Ramos (cell line): ENCODE results near the gene MLPH.

ENCODE experiments used
- in situ Hi-C: fragments of 300-500 bp; cut with MboI; formaldehyde crosslinking; loops from one replicate; pipeline ENCODE4 v1.14.3; 2022; ENCODE audit warnings: low sequenced_read_pairs; ENCODE audit not compliant: unreplicated experiment

MLPH gene

GRCh38 chr2:237496428-237496827 lies 9.4 kb downstream of the MLPH start:
- in situ Hi-C loops, result no loop called here

- in situ Hi-C loops, result no loop called here
Observed at GRCh38 chr2:237497009-237497837, 10.2 kb downstream of the MLPH start.

- in situ Hi-C loops, result no loop called here
Observed at GRCh38 chr2:237497838-237498186, 10.8 kb downstream of the MLPH start.

- in situ Hi-C loops, result no loop called here
Observed at GRCh38 chr2:237498341-237498740, 11.3 kb downstream of the MLPH start.

- in situ Hi-C loops, result no loop called here
Observed at GRCh38 chr2:237500681-237501424, 13.8 kb downstream of the MLPH start.

- in situ Hi-C loops, result no loop called here
Observed at GRCh38 chr2:237501892-237502513, 15.0 kb downstream of the MLPH start.

- in situ Hi-C loops, result no loop called here
Observed at GRCh38 chr2:237503201-237503600, 16.1 kb downstream of the MLPH start.

- in situ Hi-C loops, result no loop called here
Observed at GRCh38 chr2:237505188-237505939, 18.3 kb downstream of the MLPH start.

- in situ Hi-C loops, result no loop called here
Observed at GRCh38 chr2:237507512-237507911, 20.5 kb downstream of the MLPH start.

- in situ Hi-C loops, result no loop called here
Observed at GRCh38 chr2:237508361-237508760, 21.3 kb downstream of the MLPH start.

GRCh38 chr2:237509151-237509550 lies 22.1 kb downstream of the MLPH start:
- in situ Hi-C loops, result no loop called here

GRCh38 chr2:237509905-237510304 lies 22.9 kb downstream of the MLPH start:
- in situ Hi-C loops, result no loop called here

GRCh38 chr2:237510502-237511217 lies 23.6 kb downstream of the MLPH start:
- in situ Hi-C loops, result no loop called here

- in situ Hi-C loops, result no loop called here
Observed at GRCh38 chr2:237511433-237511832, 24.4 kb downstream of the MLPH start.

GRCh38 chr2:237511885-237512405 lies 24.9 kb downstream of the MLPH start:
- in situ Hi-C loops, result no loop called here

GRCh38 chr2:237512774-237513466 lies 25.9 kb downstream of the MLPH start:
- in situ Hi-C loops, result no loop called here

- in situ Hi-C loops, result no loop called here
Observed at GRCh38 chr2:237513693-237514092, 26.6 kb downstream of the MLPH start.

GRCh38 chr2:237514474-237515130 lies 27.6 kb downstream of the MLPH start:
- in situ Hi-C loops, result no loop called here

GRCh38 chr2:237515166-237515565 lies 28.1 kb downstream of the MLPH start:
- in situ Hi-C loops, result no loop called here
